T-helper 22 cell (primary cell): ENCODE data around the gene KAT6B.
"Not testable (repeated sequence)": the region's sequence is repeated elsewhere in the genome, so short reads cannot be mapped to it uniquely, and the experiment has no call there.

Experiments
- DNase-seq: peaks from one replicate; pipeline ENCODE4 v3.0.0-alpha.2; 2020; ENCODE audit warnings: low read depth

Gene KAT6B

GRCh38 chr10:74862625-74863024 is 36.2 kb downstream of the KAT6B start:
- DNase-seq, result no peak

GRCh38 chr10:74863551-74863950 is 37.2 kb downstream of the KAT6B start:
- no peak for DNase-seq

- DNase-seq, result no peak
Observed at GRCh38 chr10:74867351-74867750, 41.0 kb downstream of the KAT6B start.

GRCh38 chr10:74868392-74868977 is 42.1 kb downstream of the KAT6B start:
- no peak for DNase-seq

GRCh38 chr10:74869635-74870034 is 43.2 kb downstream of the KAT6B start:
- DNase-seq, result no peak

- DNase-seq, result no peak
Observed at GRCh38 chr10:74870191-74870590, 43.8 kb downstream of the KAT6B start.

GRCh38 chr10:74871595-74872382 is 45.4 kb downstream of the KAT6B start:
- no peak for DNase-seq

GRCh38 chr10:74873803-74874454 is 47.5 kb downstream of the KAT6B start:
- no peak for DNase-seq

- no peak for DNase-seq
Observed at GRCh38 chr10:74874649-74875048, 48.2 kb downstream of the KAT6B start.

GRCh38 chr10:74875068-74875467 is 48.7 kb downstream of the KAT6B start:
- DNase-seq, result no peak

GRCh38 chr10:74875966-74876365 is 49.6 kb downstream of the KAT6B start:
- DNase-seq, result no peak

- not testable (repeated sequence) for DNase-seq
Observed at GRCh38 chr10:74877054-74877453, 50.7 kb downstream of the KAT6B start.

- no peak for DNase-seq
Observed at GRCh38 chr10:74877898-74878297, 51.5 kb downstream of the KAT6B start.

GRCh38 chr10:74880041-74880440 is 53.6 kb downstream of the KAT6B start:
- no peak for DNase-seq

- DNase-seq, result no peak
Observed at GRCh38 chr10:74881253-74881884, 55.0 kb downstream of the KAT6B start.

- DNase-seq, result no peak
Observed at GRCh38 chr10:74882427-74882826, 56.0 kb downstream of the KAT6B start.

GRCh38 chr10:74882831-74883230 is 56.4 kb downstream of the KAT6B start:
- no peak for DNase-seq

GRCh38 chr10:74883428-74883827 is 57.0 kb downstream of the KAT6B start:
- DNase-seq, result no peak

- DNase-seq, result no peak
Observed at GRCh38 chr10:74887614-74888284, 61.3 kb downstream of the KAT6B start.

- no peak for DNase-seq
Observed at GRCh38 chr10:74888962-74889661, 62.7 kb downstream of the KAT6B start.

- DNase-seq, result no peak
Observed at GRCh38 chr10:74889662-74889998, 63.2 kb downstream of the KAT6B start.

GRCh38 chr10:74890460-74890859 is 64.1 kb downstream of the KAT6B start:
- DNase-seq, result no peak
